ENCODE measurements around the gene CEP170.

- TF ChIP-seq HOXB13 (CRISPR knock-in tag; IDR thresholded peaks at IDR 0.05; ENCODE audit: low read depth) = no peak
- no peak for TF ChIP-seq HDAC2 (IDR thresholded peaks at IDR 0.05)
- TF ChIP-seq CTCF (IDR thresholded peaks at IDR 0.05) = no peak
- TF ChIP-seq RFX5 (IDR thresholded peaks at IDR 0.05) = no peak
- TF ChIP-seq EP300 (IDR thresholded peaks at IDR 0.05) = no peak
- no peak for TF ChIP-seq TP53 (CRISPR knock-in tag; IDR thresholded peaks at IDR 0.05)
- no peak for TF ChIP-seq RAD21 (conservative IDR thresholded peaks at IDR 0.05 in 1 of 2, IDR thresholded peaks at IDR 0.05 in 1 of 2)
- no peak for TF ChIP-seq FOSL2 (IDR thresholded peaks at IDR 0.05)
- TF ChIP-seq FOSL2 (CRISPR knock-in tag; IDR thresholded peaks at IDR 0.05) = no peak
- TF ChIP-seq ZFP36 (IDR thresholded peaks at IDR 0.05; ENCODE audit: borderline replicate concordance, partially characterized antibody) = no peak
- no peak for TF ChIP-seq HES2 (IDR thresholded peaks at IDR 0.05)
- TF ChIP-seq POLR2A (IDR thresholded peaks at IDR 0.05; ENCODE audit: low read length) = no peak
- no peak for TF ChIP-seq SMC3 (IDR thresholded peaks at IDR 0.05)
Observed at GRCh38 chr1:243249214-243249613, 5.9 kb downstream of the CEP170 start.
